ENCODE data around the gene MAGEA9.
"Not testable (repeated sequence)": the region's sequence is repeated elsewhere in the genome, so short reads cannot be mapped to it uniquely, and the experiment has no call there.

Gene MAGEA9

DNA sequence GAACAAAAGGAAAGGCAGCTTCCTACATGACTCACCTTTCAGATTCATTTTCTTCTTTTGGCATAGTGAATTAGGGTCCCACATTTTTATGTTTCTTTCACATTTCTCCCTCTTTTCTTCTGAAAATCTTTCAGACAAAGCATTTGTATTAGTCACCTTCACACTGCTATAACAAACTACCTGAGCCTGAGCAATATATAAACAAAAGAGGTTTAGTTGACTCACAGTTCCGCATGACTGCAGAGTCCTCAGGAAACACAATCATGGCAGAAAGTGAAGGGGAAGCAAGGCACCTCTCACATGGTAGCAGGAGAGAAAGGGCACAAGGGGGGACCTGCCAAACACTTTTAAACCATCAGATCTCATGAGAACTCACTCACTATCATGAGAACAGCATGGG is 36.9 kb downstream of the MAGEA9 start:
- DNase-seq = no peak

DNA sequence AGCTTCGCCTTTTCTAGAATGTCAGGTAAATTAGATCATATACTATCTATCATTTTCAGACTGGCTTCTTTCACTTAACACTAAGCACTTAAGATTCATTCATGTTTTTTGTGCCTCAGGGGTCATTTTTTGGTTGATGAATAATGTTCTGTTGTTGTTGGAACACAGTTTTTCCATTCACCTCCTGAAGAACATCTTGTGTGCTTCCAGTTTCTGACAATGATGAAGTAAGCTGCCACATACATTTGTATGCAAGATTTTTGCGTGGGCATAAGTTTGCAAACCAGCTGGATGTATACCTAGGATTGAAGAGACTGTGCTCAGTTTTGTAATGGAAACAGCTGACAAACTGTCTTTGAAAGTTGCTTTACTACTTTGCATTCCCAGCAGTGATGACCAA is 37.6 kb downstream of the MAGEA9 start:
- no peak for DNase-seq

DNA sequence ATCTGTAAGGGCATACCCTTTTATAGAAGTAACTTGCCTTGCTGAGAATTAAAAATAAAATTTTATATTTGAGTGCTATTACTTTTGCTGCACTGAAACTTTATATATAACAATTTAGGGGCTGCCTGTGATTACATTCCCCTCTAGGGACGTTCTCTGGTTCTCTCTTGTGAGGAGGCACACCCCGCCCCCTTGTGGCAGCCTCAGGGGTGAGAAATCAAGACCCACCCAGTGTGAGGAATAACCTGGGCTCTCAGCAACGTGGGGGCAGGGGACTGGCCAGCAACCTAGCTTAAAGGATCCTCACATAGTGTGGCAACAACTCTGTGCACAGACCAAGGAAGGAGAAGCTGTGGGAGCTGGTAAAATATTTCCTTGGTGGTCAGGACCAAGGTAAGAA is 43.7 kb downstream of the MAGEA9 start:
- no peak for DNase-seq

DNA sequence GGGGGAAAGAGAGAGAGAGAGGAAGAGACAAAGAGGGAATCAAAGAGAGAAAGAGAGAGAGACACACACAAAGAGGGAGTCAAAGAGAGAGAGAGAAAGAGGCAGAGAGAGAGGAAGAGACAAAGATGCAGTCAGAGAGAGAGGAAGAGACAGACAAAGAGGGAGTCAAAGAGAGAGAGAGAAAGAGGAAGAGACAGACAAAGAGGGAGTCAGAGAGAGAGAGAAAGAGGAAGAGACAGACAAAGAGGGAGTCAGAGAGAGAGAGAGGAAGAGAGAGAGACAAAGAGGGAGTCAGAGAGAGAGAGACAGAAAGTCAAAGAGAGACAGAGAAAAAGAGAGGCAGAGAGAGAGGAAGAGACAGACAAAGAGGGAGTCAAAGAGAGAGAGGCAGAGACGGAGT is 45.5 kb downstream of the MAGEA9 start:
- DNase-seq = no peak

DNA sequence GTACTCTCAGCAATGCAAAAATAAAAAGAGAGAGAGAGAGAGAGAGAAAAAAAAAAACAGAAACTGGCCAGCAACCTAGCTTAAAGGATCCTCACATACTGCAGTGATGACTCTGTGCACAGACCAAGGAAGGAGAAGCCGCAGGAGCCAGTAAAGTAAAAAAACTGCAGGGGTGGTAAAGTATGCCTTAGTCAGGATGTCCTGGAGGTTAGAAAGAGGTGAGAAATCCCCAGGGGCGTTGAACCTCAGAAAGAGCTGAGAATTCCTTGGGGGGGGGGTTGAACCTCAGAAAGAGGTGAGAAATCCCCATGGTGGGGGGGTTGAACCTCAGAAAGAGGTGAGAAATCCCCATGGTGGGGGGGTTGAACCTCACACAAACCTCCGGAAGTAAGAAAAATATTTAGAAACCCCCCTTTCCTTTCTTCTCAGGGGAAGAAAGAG is 48.0 kb downstream of the MAGEA9 start:
- no peak for DNase-seq

DNA sequence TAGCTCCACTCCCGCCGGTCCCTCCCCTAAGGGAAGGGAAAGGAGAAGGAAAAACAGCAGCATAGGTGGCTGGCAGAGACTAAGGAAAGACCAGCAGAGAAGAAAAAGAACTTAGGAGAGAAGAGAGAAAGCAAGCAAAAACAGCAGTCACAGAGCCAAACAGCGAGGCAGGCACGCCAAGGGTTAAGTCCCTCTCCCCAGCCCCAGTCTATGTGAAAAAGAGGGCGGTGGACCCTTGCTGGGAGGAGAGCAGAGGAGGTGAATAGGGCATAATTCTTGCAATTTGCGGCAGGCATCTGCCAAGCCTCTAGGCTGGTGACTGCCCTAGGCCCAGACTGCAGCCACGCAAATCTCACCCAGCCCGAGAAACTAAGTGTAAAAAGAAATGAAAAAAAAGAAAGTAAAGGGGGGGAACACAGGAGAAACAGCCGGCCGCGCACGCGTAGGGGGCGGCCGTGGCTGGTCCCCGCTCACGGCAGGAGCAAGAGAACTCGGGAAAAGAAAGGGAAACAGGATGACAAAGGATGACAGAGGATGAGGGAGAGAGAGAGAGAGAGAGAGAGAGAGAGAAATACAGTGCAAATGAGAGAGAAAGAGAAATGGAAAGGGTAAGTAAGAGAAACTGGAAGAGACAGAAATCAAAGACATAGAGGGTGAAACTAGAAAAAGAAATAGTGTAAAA is 48.6 kb downstream of the MAGEA9 start:
- no peak for DNase-seq

DNA sequence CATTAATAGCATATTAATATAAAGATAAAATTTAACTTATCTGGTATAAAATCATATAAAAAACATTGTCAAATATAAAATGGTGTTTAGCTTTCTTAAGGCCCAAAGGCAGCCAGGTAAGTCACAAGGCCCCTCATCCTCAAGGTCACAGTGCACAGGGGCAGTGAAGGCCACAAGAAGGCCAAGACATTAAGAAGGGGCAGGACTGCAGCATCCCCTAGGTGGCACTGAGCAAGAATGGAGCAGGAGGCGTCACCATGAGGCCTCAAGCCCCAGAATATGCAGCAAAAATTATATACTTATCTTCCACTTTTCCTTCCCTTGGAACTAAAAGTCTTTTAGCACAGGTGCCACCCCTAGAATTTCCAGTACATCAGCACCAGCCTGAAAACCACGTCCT is 49.7 kb downstream of the MAGEA9 start:
- no peak for DNase-seq

DNA sequence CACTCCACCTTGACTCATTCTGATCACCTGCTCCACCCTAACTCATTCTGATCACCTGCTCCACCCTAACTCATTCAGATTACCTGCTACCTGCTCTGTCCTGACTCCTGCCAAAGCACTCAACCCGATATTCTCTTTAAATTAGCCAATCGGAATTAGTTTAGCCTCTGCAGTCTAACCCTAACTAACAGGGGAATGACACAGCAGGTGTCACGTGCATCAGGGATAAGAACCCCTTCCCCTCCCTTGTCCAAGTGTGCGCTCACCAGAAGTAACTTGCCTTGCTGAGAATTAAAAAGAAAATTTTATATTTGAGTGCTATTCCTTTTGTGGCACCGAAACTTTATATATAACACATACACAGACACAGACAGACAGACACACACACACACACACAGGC is 55.0 kb downstream of the MAGEA9 start:
- DNase-seq = not testable (repeated sequence)

DNA sequence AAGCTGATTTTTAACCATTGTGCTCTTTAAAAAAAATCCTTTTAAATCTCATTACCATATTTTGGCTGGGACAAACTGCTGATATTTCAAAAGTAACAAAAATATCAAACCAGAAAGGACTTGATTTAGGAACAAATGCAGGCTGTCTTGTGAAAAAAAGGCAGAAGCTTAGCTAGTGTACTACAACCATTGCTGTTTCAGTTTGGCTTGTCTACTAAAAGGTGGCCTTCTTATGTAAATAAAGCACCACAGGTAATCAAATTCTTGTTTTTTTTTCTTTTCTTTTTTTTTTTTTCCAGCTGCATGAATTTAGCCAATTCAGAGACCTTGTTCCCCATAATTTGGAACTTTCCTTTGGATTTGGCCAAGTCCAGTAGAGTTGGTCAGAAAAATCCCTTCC is 55.4 kb downstream of the MAGEA9 start:
- DNase-seq = no peak

Measured in GOT3 (cell line).